Measurements from ENCODE around the gene HMG20A.

HMG20A gene

DNA sequence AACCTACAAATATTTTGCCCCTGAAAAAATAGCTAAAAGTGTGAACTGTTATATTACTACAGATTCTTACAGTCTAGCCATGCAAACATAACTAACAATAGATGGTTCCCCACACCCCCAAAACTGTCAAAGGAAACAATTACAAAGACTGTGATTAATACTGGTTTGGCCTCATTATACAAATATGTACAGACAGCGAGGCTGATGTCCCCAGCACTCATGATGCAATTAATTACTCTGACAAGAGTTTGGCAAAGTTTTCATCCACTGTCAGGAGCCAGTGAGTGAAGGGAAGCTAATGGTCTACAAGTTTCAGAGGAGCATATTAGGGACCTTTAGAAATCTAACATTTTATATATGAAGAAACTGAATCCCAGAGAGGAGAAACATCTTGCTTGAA lies 61.0 kb downstream of the HMG20A start:
- Histone ChIP-seq H3K4me3 (peak overlapping the region; percentile 9; the same call in 1 of the 2 replicates), H3K9ac (ENCODE audit: insufficient read length) (no peak overlapping the region), H3K36me3 (ENCODE audit: insufficient read depth, low read length) (peaks cover 60% of the 10 kb centered on the region), H3K9me3 (ENCODE audit: low read depth, low read length) (no peaks in the 10 kb centered on the region), H3K27ac (peak overlapping the region; percentile 72)
- DNase-seq (ENCODE audit: low read depth, low spot score) = no peak
- TF ChIP-seq FOXP2 (optimal IDR thresholded peaks at IDR 0.05; ENCODE audit: control extremely low read depth, extremely low read length, insufficient read depth) (no peak), POLR2AphosphoS5 (IDR thresholded peaks at IDR 0.05; ENCODE audit: borderline replicate concordance, low read depth, low read length) (no peak), EZH2 (IDR thresholded peaks at IDR 0.05) (no peak)

- no peak for TF ChIP-seq FOXP2 (optimal IDR thresholded peaks at IDR 0.05; ENCODE audit: control extremely low read depth, extremely low read length, insufficient read depth)
- TF ChIP-seq POLR2AphosphoS5 (IDR thresholded peaks at IDR 0.05; ENCODE audit: borderline replicate concordance, low read depth, low read length) = no peak
- no peak for TF ChIP-seq EZH2 (IDR thresholded peaks at IDR 0.05)
- H3K4me3 ChIP-seq = no peak overlapping the region
- peaks cover 56% of the 10 kb centered on the region for H3K36me3 ChIP-seq (ENCODE audit: insufficient read depth, low read length)
- peak overlapping the region; percentile 72 for H3K27ac ChIP-seq
- no peak for DNase-seq (ENCODE audit: low read depth, low spot score)
- H3K9me3 ChIP-seq (ENCODE audit: low read depth, low read length) = no peaks in the 10 kb centered on the region
- no peak overlapping the region for H3K9ac ChIP-seq (ENCODE audit: insufficient read length)
Observed at GRCh38 chr15:77482570-77482969, 61.9 kb downstream of the HMG20A start.

- DNase-seq (ENCODE audit: low read depth, low spot score) = no peak
- peaks cover 46% of the 10 kb centered on the region for H3K36me3 ChIP-seq (ENCODE audit: insufficient read depth, low read length)
Observed at GRCh38 chr15:77483425-77484140, 62.9 kb downstream of the HMG20A start.

DNA sequence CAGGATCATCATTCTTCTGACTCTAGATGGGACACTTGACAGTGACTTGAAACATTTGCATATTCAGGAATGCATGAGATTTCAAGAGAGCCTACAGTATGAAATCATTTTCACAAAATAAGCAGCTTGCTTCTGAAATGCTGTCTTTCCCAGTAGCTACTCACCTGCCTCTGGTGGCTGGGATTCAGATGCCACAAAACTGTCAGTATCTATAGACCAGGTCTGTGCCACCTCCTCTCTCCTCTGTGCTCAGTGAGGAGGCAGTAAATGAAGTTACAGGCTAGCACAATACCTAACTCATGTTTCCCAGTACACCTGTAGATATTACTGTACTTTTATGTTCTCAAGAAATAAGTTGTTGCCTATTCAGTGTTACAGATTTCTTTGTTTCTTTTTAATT lies 64.3 kb downstream of the HMG20A start:
- Histone ChIP-seq H3K9ac (ENCODE audit: insufficient read length) (no peak overlapping the region), H3K4me3 (no peak overlapping the region), H3K27ac (no peak overlapping the region), H3K36me3 (ENCODE audit: insufficient read depth, low read length) (peaks cover 33% of the 10 kb centered on the region), H3K9me3 (ENCODE audit: low read depth, low read length) (no peaks in the 10 kb centered on the region)
- TF ChIP-seq FOXP2 (optimal IDR thresholded peaks at IDR 0.05; ENCODE audit: control extremely low read depth, extremely low read length, insufficient read depth) (no peak), POLR2AphosphoS5 (IDR thresholded peaks at IDR 0.05; ENCODE audit: borderline replicate concordance, low read depth, low read length) (no peak), EZH2 (IDR thresholded peaks at IDR 0.05) (no peak)
- no peak for DNase-seq (ENCODE audit: low read depth, low spot score)

More at GRCh38 chr15:77483425-77484140, 62.9 kb downstream of the HMG20A start:
- TF ChIP-seq EZH2 (IDR thresholded peaks at IDR 0.05) = no peak
- Histone ChIP-seq H3K9ac (ENCODE audit: insufficient read length) (no peak overlapping the region), H3K9me3 (ENCODE audit: low read depth, low read length) (no peaks in the 10 kb centered on the region), H3K4me3 (no peak overlapping the region), H3K27ac (no peak overlapping the region)

GRCh38 chr15:77486542-77487468 lies 66.1 kb downstream of the HMG20A start:
- peak overlapping the region; percentile 36; the same call in 1 of the 2 replicates for H3K4me3 ChIP-seq
- H3K9me3 ChIP-seq (ENCODE audit: low read depth, low read length) = no peaks in the 10 kb centered on the region
- H3K36me3 ChIP-seq (ENCODE audit: insufficient read depth, low read length) = peaks cover 24% of the 10 kb centered on the region
- H3K27ac ChIP-seq = peak overlapping the region; percentile 58
- DNase-seq (ENCODE audit: low read depth, low spot score) = no peak
- H3K9ac ChIP-seq (ENCODE audit: insufficient read length) = no peak overlapping the region
- TF ChIP-seq EZH2 (IDR thresholded peaks at IDR 0.05) (no peak), POLR2AphosphoS5 (IDR thresholded peaks at IDR 0.05; ENCODE audit: borderline replicate concordance, low read depth, low read length) (no peak), FOXP2 (optimal IDR thresholded peaks at IDR 0.05; ENCODE audit: control extremely low read depth, extremely low read length, insufficient read depth) (no peak)

GRCh38 chr15:77487469-77487842 lies 66.8 kb downstream of the HMG20A start:
- Histone ChIP-seq H3K9me3 (ENCODE audit: low read depth, low read length) (no peaks in the 10 kb centered on the region), H3K36me3 (ENCODE audit: insufficient read depth, low read length) (peaks cover 23% of the 10 kb centered on the region), H3K27ac (peak overlapping the region; percentile 58), H3K9ac (ENCODE audit: insufficient read length) (no peak overlapping the region), H3K4me3 (peak overlapping the region; percentile 36; the same call in 1 of the 2 replicates)
- DNase-seq (ENCODE audit: low read depth, low spot score) = no peak
- no peak for TF ChIP-seq POLR2AphosphoS5 (IDR thresholded peaks at IDR 0.05; ENCODE audit: borderline replicate concordance, low read depth, low read length)
- no peak for TF ChIP-seq FOXP2 (optimal IDR thresholded peaks at IDR 0.05; ENCODE audit: control extremely low read depth, extremely low read length, insufficient read depth)
- TF ChIP-seq EZH2 (IDR thresholded peaks at IDR 0.05) = no peak

GRCh38 chr15:77487888-77488287 lies 67.2 kb downstream of the HMG20A start:
- TF ChIP-seq EZH2 (IDR thresholded peaks at IDR 0.05) (no peak), POLR2AphosphoS5 (IDR thresholded peaks at IDR 0.05; ENCODE audit: borderline replicate concordance, low read depth, low read length) (no peak), FOXP2 (optimal IDR thresholded peaks at IDR 0.05; ENCODE audit: control extremely low read depth, extremely low read length, insufficient read depth) (no peak)
- DNase-seq (ENCODE audit: low read depth, low spot score) = no peak
- H3K27ac ChIP-seq = peak overlapping the region; percentile 58
- H3K9ac ChIP-seq (ENCODE audit: insufficient read length) = no peak overlapping the region
- peaks cover 21% of the 10 kb centered on the region for H3K36me3 ChIP-seq (ENCODE audit: insufficient read depth, low read length)
- no peaks in the 10 kb centered on the region for H3K9me3 ChIP-seq (ENCODE audit: low read depth, low read length)
- H3K4me3 ChIP-seq = peak overlapping the region; percentile 20; the same call in 1 of the 2 replicates

DNA sequence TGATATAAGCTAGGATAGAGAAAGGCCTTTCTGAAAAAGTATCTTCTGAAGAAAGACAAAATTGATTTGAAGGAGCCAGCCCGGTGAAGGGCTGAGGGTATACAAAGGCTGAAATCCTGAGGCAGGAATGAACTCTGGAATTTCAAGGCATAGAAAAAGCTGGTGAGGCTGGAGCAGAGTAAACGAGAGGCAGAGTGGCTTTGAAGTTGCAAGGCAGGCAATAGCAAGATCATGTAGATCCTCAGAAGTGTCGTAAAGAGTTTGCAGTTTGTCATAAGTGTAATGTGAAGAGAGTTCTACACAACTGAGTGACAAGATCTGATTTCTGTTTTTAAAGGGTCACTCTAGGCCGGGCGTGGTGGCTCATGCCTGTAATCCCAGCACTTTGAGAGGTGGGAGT lies 69.0 kb downstream of the HMG20A start:
- TF ChIP-seq POLR2AphosphoS5 (IDR thresholded peaks at IDR 0.05; ENCODE audit: borderline replicate concordance, low read depth, low read length) (no peak), EZH2 (IDR thresholded peaks at IDR 0.05) (no peak), FOXP2 (optimal IDR thresholded peaks at IDR 0.05; ENCODE audit: control extremely low read depth, extremely low read length, insufficient read depth) (no peak)
- Histone ChIP-seq H3K9ac (ENCODE audit: insufficient read length) (no peak overlapping the region), H3K4me3 (no peak overlapping the region), H3K27ac (no peak overlapping the region), H3K9me3 (ENCODE audit: low read depth, low read length) (no peaks in the 10 kb centered on the region), H3K36me3 (ENCODE audit: insufficient read depth, low read length) (peaks cover 8% of the 10 kb centered on the region)
- DNase-seq (ENCODE audit: low read depth, low spot score) = no peak
